GOT3 (cell line): ENCODE results near the gene PLPPR2.
"Not testable (repeated sequence)": the region's sequence is repeated elsewhere in the genome, so short reads cannot be mapped to it uniquely, and the experiment has no call there.

Source experiments
- DNase-seq: peaks from one replicate; lab custom pipeline; 2025; ENCODE audit warnings: mixed read lengths; lab: John Stamatoyannopoulos, UW

The PLPPR2 gene

DNA sequence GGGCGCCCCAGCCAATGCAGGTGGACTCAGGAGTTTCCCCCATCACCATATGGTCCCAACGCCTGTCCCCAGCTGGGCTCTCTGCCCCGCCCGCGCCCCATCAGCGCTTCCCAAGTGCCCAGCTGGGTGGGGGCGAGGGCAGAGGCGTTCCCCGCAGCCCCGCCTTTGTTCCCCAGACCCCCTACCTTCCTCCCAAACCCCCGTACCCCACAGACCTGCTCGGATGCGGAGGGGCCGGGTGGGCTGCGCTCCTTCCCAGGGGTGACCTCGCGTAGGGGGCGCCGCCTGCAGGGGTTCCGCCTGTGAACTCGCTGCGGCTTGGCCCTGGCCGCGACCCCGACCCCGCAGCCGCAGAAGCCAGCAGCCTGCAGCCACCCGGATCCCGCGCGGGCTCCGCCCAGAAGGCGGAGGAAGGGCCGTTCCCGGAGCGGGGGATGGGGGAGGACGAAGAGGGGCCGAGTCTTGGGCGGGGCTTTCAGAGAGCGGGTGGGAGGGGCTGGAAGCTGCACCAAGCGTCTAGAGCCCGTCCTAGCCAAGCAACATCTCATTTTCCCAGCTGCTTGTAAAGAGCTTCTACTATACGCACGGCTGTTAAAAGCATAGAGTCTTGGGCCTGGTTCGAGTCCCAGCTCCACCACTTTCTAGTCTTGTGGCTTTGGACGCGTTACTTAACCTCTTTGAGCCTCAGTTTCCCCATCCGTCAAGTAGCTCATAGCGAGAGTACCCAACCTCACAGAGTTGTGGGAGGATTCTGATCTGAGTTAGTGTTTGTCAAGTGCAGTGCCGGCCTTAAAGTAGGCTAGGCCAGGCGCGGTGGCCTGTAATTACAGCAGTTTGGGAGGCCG lies 15.8 kb upstream of the PLPPR2 start, which contains the start of gene RAB3D:
TSS of gene RAB3D (minus strand) at position 404 of the 845 bp plus-strand sequence. CDS start 2,258 bp downstream, outside the sequence.
- DNase-seq: no peak

DNA sequence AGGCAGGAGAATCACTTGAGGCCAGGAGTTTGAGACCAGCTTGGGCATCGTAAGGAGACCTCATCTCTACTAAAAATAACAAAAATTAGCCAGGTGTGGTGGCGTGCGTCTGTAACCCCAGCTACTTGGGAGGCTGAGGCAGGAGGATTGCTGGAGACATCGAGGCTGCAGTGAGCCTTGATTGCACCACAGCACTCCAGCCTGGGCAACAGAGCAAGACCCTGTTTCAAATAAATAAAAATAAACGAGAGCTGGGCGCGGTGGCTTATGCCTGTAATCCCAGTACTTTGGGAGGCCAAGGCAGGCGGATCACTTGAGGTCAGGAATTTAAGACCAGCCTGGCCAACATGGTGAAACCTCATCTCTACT lies 15.1 kb upstream of the PLPPR2 start:
- not testable (repeated sequence) for DNase-seq

DNA sequence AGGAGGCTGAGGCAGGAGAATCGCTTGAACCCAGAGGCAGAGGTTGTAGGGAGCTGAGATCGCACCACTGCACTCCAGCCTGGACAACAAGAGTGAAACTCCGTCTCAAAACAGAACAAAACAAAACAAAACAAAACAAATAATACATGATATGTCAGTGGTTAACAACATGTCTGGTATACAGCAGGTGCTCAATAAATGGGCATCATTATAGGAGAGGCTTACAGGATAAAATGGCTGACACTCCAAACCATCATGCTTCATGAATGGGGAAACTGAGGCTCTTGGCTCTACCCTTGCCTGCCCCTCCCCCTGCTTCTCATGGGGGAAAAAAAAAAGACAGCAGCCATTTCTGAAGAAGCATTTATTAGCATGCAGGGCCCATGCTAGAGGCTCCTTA lies 12.8 kb upstream of the PLPPR2 start:
- DNase-seq: no peak

DNA sequence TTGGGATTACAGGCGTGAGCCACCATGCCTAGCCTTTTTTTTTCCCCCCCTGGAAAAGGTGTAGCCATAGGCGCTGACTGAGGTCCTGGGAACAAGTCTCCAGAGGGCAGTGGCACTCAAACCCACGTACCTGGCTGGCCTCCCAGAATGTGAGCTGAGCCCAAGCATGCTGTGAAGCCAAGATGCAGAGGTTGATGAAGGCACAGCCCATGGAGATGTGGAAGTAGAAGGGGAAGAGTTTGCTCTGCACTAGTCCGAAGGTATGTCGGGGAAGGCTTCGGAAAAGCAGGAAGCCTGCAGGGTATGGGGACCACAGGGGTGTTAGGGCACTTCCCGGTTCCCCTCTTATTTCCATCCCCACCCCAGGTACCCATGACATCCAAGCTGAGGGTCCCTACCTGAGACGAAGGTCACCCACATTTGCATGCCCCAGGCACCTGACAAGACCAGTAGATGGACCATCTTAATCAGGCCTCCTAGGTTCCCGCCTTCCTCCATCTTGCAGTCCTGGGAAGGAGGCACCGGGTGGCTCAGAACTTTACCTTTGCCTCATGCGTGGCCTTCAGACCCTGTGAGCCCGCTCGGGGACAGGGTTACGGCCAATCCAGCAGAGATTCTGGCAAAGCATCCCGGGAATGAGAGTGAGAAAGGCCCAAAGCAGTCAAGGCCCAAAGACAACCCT lies 10.0 kb upstream of the PLPPR2 start:
- no peak for DNase-seq

DNA sequence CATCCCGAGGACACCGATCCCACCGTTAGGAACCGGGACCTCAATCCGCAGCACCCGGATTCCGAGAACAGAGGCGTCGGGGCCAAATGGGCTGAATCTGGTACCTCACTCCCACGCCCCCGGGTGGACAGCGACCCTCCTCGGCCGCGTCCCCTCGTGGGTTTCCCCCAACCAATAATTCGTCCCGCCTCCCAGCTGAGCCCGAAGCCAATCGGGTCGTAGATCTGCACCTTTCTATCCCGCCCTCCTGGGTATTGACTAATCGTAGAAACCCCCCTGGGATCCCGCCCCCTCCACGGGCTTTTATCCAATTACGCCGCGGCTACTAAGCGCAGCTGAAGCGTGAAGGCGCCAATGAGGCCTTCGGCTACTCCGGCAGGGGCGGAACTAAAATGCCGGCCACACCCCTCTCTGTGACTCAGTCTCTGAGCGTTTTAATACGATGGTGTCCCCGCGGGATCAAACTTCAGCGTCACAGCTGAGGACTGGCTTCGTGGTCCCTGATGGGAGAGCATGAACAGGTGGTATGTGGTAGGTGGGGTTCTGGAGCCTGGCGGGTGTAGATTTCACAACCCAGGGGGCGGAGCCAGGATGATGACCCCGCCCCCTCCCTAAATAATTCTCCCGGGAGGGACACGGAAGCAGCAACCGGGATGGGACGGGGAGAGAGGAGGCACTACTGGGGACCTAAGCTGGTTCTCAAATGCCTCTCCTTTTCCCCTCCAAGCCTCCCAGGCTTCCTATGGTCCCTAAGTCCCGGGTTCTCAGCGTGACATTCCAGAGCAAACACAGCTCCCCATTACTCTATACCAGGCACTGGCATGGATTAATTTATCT lies 8.9 kb upstream of the PLPPR2 start, which contains the start of the genes CCDC159 and TMEM205:
TSS of gene CCDC159 (plus strand) at position 416 of the 837 bp plus-strand sequence. CDS start at position 504, 88 bp downstream.
TSS of gene TMEM205 (minus strand) at position 165 of the 837 bp plus-strand sequence. CDS start 649 bp downstream, outside the sequence.
- DNase-seq: peak; percentile 91

DNA sequence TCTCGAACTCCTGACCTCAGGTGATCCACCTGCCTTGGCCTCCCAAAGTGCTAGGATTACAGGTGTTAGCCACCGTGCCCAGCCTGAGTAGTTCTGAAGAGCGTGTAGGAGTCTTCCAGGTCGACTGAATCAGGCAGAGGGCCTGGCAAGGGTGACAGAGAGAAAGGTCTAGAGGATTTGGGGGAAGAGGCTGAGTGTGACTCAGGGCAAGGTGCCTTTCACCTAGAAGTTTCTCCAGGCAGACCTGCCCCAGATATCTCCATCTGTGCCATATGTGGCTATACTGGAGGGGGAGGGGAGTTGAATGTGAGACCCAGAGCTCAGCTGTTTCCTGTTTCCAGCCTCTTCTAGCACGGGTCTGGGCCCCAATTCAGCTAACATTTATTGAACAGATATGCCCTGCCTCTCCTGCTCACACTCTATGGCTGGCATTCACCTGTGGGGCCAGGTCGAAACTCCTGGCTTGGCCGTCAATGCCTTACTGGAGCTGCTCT lies 7.6 kb upstream of the PLPPR2 start:
- no peak for DNase-seq

DNA sequence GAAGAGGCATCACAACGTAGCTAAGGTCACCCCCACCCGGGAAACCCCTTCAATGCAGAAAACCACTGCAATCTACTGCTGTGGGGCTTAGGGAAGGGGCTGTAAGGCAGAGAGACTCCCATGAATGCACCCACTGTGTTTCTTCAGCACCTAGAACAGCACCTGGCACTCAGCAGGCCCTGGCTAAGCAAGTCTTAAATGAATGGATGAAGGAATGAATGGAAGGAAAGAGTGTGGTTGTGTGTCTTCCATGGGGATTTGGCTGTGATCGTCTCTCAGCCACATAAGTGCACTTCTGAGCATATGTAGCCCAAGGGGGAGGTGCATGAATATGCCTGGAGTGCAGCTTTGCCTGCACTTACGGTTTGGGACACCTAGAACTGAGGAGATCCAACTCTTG lies 6.1 kb upstream of the PLPPR2 start:
- DNase-seq: no peak

DNA sequence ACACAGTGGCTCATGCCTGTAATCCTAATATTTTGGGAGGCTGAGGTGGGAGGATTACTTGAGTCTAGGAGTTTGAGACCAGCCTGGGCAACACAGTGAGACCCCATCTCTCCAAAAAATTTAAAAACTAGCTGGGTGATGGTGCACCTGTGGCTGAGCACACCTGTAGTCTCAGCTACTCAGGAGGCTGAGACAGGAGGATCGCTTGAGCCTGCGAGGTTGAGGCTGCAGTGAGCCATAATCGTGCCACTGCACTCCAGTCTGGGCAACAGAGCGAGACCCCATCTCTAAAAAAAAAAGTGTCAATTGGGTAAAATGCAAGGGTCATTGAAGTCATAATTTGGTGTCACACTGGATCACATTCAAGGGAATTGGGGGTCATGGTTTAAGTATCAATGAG lies 1.1 kb upstream of the PLPPR2 start:
- DNase-seq: not testable (repeated sequence)

DNA sequence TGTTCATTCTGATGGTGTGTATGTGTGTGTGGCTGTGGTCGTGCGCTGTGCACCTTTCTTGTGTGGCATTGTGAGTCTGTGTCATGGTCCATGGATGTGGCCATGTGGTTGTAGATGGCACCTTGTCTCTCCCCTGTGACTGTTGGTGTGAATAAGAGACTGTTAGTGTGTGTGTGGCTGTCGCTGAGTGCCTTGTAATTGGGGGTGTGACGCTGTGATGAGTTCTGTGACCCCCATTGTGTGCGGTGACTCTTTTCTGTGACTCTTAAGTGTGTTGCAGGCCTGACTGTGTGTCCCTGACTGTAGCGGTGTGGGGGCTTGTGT lies 804 bp downstream of the PLPPR2 start:
- DNase-seq: no peak

DNA sequence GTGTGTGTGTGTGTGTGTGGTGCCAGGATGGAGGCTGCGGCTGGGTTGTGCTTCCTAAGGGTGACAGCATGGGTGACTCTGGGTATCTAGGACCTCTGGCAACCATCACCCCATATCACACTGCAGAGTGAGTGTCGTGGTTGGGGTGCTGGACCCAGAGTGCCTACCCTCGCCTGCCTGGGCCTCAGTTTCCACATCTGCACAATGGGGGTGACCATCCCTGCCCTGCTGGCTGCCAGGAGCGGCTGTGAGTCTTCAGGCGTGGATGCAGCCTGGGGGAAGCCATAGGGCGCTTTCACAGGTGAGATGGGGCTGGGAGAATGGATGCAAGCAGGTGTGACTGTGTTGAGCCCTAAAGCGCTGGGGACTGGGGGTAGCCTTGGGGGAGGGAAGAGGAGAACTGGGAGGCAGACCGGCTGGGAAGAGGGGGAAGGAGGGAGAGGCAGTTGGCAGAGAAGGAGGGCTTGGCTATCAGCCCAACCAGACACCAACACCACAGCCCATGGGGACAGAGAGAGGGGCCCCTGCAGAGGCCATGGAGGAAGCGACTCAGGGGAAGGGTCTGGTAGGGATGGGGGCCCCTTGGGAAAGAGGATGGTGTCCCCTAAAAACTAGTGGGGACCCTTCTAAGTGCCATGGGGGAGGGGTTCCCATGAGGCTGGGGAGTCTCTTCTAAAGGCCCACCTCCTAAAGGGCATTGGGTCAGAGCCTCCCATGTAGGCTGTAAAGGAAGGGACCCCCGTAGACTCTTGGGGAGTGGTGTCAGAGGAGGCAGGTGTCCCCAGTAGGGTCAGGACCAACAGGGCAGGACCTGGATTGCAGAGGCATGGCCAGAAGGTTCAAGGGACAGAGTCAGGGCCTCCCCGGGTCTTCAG lies 1.7 kb downstream of the PLPPR2 start:
- DNase-seq: no peak

DNA sequence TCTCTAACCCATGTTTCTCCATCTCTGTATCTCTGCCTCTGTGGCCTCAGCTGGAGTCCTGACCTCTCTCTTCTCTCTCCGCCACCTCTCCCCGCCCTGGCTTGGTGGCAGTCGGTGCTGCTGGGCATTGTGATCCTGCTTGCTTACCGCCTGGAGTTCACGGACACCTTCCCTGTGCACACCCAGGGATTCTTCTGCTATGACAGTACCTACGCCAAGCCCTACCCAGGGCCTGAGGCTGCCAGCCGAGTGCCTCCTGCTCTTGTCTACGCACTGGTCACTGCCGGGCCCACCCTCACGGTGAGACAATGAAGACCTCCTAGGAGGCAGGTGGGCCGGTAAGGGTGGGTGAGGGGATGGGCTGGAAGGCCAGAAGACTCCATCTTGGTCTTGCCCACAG lies 4.2 kb downstream of the PLPPR2 start:
- no peak for DNase-seq

DNA sequence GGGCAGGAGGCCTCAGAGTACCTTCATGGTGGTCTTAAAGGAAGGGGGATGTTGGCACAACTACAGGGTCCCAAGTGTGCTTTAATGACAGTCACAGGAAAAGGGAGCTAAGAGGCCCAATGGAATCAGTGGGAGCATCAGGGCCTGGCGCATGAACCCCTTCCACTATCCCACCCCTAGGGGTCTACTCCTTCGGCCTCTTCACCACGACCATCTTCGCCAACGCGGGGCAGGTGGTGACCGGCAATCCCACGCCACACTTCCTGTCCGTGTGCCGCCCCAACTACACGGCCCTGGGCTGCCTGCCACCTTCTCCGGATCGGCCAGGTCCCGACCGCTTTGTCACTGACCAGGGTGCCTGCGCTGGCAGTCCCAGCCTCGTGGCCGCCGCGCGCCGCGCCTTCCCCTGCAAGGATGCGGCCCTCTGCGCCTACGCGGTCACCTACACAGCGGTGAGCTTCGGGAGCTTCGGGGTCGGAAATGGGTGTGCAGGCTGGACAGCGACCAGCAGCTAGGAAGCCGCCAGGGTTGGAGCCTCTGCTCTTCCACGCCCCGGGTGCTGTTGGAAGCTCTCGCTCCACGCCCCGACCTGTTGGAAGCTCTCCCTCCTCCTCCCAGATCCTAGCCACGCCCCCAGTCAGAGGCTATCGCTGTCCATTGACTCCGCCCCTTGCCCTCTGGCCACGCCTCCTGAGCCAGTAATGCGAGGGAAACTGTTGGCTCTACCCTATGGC lies 6.0 kb downstream of the PLPPR2 start:
- no peak for DNase-seq

DNA sequence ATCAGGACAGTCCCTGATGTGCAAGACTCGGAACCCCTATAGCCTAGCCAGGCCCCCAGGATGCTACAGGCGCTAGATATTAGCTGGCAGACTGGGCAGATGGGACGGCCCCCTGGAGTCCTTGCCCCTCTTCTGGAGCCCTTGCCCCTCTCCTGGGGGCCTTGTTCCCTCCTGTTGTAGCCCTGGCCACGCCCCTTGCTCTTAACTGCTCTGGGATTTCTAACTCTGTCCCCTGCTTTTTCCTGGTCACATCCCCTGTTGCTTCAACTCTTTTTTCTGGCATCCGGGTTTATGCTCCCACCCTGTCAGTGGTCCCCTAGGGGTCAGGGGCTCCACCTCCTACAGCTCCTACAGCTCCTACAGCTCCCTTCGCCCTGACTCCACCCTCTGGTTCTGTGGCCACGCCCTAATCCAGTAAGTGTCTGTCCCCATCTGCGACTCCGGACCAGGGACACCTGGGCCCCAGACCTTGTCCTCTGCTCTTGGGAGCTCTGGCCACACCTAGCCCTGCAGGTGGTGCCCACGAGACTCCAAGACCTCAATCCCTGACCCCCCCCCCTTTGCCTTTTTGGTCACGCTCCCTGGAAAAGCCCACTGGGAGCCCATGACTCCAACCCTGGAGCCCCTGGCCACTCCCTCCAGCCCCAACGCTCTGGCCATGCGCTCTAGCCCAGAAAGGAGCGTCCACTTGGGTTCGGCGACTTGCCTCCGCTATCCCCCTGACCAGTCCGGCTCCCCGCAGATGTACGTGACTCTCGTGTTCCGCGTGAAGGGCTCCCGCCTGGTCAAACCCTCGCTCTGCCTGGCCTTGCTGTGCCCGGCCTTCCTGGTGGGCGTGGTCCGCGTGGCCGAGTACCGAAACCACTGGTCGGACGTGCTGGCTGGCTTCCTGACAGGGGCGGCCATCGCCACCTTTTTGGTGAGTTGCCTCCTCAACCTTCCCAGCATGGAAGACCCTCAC lies 6.8 kb downstream of the PLPPR2 start:
- no peak for DNase-seq

DNA sequence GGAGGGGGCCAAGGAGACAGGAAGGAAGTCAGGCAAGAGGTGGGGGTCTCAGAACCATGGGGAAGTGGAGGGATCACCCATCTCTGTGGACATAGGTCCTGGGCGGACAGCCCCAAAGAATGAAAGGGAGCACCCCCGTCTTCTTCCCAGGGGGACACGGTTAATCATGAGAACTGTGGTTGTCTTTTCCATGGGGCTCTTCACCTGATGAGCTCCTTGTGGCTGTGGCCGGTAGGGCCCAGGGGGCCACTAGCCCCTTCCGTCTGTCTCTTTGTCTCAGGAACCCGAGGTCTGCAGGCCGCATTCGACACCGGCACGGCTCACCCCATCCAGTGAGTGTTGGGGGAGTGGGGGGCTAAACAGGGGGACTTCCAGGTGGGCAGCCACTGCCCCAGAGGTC lies 8.6 kb downstream of the PLPPR2 start:
- no peak for DNase-seq

DNA sequence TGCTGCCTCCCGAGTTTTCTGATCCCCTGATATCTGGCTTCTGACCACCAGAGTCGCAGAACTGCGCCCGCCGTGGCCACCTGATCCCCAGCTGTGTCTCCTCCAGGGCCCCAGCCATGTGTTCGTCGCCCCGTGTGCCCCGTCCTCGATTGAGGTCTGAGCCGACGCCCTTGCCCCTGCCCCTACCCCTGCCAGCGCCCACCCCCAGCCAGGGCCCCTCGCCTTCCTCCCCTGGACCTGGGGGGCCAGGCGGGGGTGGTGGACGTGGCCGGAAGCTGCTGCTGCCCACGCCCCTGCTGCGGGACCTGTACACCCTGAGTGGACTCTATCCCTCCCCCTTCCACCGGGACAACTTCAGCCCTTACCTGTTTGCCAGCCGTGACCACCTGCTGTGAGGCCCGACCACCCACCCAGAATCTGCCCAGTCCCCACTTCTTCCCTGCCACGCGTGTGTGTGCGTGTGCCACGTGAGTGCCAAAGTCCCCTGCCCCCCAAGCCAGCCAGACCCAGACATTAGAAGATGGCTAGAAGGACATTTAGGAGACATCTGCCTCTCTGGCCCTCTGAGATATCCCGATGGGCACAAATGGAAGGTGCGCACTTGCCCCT lies 9.2 kb downstream of the PLPPR2 start:
- no peak for DNase-seq

DNA sequence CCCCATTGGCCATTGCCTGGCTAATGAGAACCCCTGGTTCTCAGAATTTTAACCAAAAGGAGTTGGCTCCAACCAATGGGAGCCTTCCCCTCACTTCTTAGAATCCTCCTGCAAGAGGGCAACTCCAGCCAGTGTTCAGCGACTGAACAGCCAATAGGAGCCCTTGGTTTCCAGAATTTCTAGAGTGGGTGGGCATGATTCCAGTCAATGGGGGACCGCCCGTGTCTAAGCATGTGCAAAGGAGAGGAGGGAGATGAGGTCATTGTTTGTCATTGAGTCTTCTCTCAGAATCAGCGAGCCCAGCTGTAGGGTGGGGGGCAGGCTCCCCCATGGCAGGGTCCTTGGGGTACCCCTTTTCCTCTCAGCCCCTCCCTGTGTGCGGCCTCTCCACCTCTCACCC lies 9.7 kb downstream of the PLPPR2 start:
- DNase-seq: no peak

DNA sequence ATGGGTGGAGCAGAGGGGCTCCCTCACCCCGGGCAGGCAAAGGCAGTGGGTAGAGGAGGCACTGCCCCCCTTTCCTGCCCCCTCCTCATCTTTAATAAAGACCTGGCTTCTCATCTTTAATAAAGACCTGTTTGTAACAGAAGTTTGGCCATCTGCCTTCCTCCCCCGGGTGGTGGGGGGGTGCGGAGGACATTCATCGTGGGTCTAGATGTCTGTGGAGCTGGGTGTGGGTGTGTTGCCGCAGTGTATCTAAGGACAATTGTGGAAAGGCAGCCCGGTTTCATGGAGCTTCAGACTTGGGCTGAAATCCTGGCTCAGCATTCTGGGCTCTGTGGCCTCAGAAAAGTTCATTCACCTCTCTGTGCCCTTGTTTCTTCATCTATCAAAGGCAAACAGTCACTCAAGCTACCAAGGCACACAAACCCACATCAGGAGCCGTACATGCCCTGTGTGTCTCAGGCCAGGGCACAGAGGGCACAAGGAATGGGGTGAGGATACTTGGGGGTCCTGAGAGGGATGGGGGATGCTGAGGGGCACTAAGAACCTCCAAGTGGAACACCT lies 10.4 kb downstream of the PLPPR2 start:
- no peak for DNase-seq

DNA sequence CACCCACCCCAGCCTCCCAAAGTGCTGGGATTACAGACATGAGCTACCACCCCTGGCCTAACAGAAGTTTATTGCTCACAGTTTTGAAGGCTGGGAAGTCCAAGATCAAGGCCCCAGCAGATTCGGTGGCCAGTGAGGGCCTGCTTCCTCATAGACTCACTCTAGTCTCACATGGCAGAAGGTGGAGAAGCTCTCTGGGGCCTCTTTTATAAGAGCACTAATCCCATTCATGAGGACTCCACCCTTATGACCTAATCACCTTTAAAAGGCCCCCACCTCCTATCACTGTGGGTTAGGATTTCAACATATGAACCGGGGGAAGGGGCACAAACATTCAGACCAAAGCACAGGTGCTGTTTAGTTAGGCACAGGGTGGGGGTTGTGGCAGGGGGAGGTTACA lies 12.3 kb downstream of the PLPPR2 start:
- no peak for DNase-seq

DNA sequence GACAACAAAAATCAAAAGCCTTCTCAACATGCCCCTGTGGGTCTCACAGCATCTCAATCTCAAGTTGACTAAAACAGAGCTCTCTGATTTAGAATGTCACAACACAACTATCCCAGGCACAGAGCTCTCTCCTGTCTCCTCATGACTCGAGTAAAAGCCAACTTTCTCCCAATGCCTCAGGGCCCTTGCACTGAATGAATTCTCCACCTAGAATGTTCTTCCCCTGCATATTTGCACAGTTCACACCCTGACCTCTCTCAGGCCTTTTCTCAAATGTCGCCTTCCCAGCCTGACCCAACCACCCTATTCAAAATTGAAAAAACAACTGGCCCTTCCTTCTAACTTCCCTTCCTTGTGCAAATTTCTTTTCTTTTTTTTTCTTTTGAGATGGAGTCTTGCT lies 15.5 kb downstream of the PLPPR2 start:
- DNase-seq: no peak
